Activated CD8-positive, alpha-beta memory T cell treated with anti-CD3 and anti-CD28 coated beads, Interleukin-2, amount 50 U/mL, for 24 hours (primary cell): ENCODE measurements around the gene NEK2.
"Not testable (repeated sequence)": the region's sequence is repeated elsewhere in the genome, so short reads cannot be mapped to it uniquely, and the experiment has no call there.

Source experiments
- DNase-seq: peaks from one replicate; pipeline ENCODE4 v3.0.0-alpha.2; 2020; ENCODE audit errors: extremely low read depth

The NEK2 gene

GRCh38 chr1:211695135-211695816, 19.9 kb upstream of the NEK2 start:
- DNase-seq, result no peak

DNA sequence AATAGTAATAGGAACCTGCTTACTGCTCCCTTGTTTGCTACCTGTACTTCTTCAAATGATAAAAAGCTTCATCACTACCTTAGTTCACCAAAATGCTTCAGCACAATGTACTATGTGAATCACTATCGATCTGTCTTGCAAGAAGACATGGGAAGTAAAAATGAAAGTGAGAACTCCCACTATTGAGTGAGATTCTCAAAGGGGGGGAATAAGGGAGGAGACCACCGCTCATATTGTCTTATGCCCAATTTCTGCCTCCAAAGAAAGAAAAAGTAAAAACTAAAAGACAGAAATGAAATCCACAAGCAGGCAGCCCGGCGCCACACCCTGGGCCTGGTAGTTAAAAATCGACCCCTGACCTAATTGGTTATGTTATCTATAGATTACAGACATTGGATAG, 18.5 kb upstream of the NEK2 start:
- not testable (repeated sequence) for DNase-seq

GRCh38 chr1:211688421-211688820, 13.0 kb upstream of the NEK2 start:
- DNase-seq, result no peak

GRCh38 chr1:211687462-211688215, 12.2 kb upstream of the NEK2 start:
- no peak for DNase-seq

- DNase-seq, result no peak
These were observed 10.4 kb upstream of the NEK2 start for GRCh38 chr1:211685823-211686222.

GRCh38 chr1:211684791-211685190, 9.4 kb upstream of the NEK2 start:
- DNase-seq, result no peak

DNA sequence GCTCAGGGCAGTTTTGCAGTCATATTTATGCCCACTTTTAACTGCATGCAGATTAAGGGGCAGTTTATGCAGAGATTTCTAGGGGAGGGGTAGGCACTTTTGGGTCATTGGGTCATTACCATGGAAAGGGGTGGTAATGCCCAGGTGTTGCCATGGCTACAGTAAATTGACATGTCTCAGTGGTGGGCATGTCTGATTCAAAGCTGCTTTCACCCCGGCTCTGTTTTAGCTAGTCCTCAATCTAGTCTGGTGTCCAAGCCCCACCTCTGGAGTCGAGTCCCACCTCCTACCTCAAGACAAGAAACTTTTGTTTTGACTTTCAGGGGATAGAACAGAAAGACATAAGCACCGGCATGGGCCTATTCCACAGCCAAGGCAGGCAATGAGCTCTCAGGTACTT, 8.9 kb upstream of the NEK2 start:
- DNase-seq, result no peak

DNA sequence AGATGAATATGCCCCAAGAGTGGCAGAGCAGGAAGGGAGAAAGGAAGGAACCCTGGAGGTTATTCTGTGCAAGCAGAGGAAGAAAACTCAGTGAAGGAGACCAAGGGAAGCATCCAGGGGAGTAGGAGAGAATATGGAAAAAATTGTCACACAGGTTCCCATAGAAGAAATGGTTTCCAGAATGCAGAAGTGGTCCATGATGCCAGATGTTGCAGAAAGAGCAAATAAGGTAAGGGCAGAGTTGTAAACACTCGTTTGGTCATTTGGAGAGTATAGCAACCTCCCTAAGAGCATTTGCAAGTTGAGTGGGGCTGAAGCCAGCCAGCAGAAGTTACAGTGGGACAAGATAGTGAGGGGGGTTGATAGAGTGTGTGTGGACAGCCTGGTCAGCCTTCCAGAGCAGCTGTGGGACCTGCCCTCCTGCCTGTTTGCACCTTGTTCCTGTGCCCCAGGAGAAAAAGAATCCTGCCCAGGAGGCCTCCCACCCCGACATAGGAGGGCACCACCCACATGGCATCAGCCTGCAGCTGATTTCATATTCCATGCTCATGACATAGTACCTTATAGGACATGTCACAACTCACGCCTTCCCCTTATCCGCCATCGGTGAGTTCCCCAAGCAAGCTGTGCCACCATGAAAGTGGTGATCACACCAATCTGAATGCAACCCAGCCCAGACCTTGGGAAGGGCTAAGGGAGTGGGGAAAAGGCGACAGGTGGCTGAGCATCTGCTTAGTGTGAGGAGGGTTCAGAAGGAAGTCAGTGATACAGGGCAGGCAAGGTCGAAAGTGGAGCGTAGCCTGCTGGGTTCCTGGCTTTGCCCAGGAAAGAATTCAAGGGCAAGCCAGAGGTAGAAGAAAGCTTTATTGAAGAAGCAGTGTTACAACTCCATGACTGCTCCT, 8.2 kb upstream of the NEK2 start:
- DNase-seq, result no peak

DNA sequence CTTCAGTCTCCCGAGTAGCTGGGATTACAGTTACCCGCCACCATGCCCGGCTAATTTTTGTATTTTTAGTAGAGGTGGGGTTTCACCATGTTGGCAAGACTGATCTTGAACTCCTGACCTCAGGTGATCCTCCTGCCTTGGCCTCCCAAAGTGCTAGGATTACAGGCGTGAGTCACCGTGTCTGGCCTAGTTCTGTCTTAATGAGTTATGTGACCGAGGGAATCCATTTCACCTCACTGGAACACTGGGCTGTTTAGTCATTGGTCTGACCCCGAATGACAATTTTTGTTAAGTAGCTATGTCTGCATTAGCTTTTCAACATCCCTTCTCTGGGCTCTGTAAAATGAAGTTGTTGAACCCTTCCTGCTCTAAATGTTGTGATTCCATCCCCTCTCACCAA, 6.8 kb upstream of the NEK2 start:
- not testable (repeated sequence) for DNase-seq

- DNase-seq, result peak; percentile 47
These were observed 5.4 kb upstream of the NEK2 start for GRCh38 chr1:211680752-211681327.

- DNase-seq, result no peak
These were observed 2.2 kb upstream of the NEK2 start for GRCh38 chr1:211677659-211678058.

DNA sequence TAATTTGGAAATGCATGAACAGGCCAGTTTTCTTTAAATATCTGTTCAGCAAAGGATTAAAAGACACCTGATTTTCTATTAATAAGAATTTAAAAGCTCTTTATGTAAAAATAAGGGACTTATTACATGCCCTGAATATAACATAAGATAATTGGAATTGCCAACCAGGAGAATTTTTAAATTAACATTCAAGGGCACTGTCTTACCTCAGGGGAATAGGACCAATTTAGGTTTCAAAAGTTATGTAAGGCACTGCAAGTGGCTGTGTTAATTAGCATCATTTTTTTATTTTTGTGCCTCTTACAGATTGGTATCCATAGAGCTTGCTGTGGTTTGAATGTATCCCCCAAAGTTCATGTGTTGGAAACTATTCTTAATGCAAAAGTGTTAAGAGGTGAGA, 1.3 kb upstream of the NEK2 start:
- DNase-seq, result no peak

DNA sequence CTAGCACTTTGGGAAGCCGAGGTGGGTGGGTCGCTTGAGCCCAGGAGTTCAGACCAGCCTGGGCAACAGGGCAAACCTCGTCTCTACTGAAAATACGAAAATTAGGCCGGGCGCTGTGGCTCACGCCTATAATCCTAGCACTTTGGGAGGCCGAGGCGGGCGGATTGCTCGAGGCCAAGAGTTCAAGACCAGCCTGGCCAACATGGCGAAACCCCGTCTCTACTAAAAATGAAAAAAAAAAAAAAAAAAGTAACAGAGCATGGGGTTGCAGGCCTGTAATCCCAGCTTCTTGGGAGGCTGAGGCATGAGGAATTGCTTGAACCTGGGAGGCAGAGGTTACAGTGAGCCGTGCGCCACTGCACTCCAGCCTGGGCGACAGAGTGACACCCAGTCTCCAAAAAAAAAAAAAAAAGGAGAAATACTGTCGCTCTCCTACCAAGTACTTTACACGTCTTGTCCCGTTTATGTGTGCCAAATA, 724 bp upstream of the NEK2 start:
- DNase-seq, result no peak

DNA sequence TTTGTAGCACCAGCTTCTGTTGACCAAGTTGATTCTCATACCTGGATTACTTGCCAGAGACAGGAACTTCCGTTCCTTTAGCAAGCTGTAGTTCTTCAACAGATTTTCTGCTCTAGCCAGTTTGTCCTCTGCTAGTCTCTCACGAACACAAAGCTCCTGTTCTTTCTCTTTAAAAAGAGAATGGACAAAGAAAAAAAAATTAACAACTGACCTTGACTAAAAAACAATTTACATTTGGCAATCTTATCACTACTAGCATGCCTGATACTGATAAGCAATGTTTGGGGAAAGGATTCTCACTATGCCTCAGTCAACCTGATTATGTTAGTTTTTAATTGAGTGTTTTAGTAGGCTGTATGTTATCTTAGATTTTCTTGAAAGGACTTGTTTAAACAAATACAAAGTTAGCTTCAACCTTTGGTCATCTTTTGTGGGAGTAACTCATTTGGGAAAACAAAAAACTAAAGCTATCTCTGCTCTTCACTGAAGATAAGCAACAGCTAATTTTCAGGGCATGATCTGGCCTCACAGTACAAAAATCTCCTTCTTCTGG, 8.3 kb downstream of the NEK2 start:
- no peak for DNase-seq

- no peak for DNase-seq
These were observed 14.7 kb downstream of the NEK2 start for GRCh38 chr1:211660718-211661222.

- DNase-seq, result no peak
These were observed 18.7 kb downstream of the NEK2 start for GRCh38 chr1:211656728-211657127.

DNA sequence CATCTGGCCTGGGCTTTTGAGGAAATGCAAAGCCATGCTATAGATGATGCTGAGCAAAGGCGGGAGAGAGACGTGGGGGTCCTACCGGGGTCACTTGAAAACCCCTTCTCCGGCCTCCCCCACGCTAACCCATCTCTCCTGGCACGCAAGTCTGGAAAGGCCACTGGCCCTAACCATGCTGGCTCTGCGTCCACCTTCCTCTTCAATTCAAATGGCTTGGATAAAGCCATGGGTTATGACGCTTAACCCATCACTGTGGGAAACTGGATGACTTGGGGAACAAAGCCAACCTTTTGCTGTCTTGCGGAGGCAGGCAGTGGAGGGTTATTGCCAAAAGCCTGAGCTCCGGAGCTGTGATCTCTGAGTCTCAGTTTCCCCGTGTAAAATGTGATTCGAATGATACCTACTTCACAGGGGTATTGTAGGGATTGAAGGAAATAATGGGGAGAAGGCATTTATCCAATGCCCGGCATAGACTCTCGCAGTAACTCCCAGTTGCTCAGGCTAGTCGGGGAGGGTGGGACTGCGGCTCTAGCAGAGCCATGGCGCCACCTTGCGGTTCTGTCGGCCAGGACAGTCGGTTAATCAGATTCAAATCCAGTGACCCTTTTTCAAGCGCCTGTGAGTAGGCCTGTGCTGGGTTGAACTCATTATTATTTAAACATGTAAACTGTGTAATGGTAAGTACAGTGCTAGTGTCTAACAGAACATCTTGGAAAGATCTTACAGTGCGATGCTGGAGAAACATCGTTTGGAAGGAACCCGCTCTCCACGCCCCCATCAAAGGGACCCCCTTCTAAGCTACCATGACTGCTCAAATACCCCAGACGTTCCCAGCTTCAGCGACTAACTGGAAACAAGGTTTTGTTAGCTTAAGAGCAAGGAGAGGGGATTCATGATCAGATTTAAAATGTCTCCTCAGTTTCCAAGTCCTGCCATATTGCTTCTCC, 20.3 kb downstream of the NEK2 start:
- DNase-seq, result peak; percentile 55

- DNase-seq, result no peak
These were observed 21.4 kb downstream of the NEK2 start for GRCh38 chr1:211653959-211654496.

DNA sequence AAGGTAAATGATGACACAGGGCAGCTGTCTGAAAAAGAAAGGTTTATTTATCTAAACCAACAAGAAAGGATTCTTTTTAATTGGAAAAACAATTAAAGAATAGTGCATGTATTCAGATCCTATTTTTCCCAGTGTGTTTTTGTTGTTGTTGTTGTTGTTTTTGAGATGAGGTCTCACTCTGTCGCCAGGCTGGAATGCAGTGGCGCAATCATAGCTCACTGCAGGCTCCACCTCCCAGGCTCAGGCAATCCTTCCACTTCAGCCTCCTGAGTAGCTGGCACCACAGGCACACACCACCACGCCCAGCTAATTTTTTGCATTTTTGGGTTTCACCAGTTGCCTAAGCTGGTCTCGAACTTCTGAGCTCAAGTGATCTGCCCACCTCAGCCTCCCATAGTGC, 22.1 kb downstream of the NEK2 start:
- DNase-seq, result no peak

DNA sequence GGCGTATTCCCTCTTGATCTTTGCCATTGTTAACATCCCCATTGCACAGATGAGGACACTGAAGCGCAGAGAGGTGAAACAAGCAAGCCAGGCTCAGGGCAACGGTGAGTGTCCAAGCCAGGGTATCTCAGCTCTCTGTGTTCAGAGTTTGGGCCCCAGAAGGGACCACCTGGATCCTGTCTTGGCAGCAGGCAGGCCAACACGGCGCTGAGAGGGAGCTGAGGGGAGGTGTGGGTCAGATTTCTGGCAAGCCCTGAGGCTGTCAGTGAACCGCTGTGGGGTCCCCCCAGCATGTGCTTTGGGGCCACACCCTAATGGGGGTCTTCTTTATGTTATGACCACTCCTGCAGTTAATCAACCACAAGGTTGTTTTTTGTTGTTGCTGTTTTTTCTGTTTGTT, 23.1 kb downstream of the NEK2 start:
- no peak for DNase-seq
